HEK293T (cell line): Measurements from ENCODE around the gene EDC3.
"Not testable (repeated sequence)": the region's sequence is repeated elsewhere in the genome, so short reads cannot be mapped to it uniquely, and the experiment has no call there.

Experiments
- CTCF ChIA-PET: fragments of 350-600 bp; formaldehyde crosslinking; extraction: SDS; loops from one replicate; lab custom pipeline; 2021; ENCODE audit warnings: antibody characterized with exemption, inconsistent platforms; lab: Yijun Ruan, JAX
- POLR2A ChIA-PET: fragments of 350-600 bp; formaldehyde crosslinking; extraction: SDS; loops from one replicate; lab custom pipeline; 2020; ENCODE audit warnings: antibody characterized with exemption, inconsistent platforms; lab: Yijun Ruan, JAX
- DNase-seq: peaks from one replicate; pipeline ENCODE4 v3.0.0; 2012; ENCODE audit warnings: mixed read lengths; ENCODE audit errors: extremely low spot score
- ARNT ChIP-seq: fragments of 450-650 bp; IDR thresholded peaks from 2 replicates; pipeline ENCODE4 v1.6.1; 2017; ENCODE audit warnings: mild to moderate bottlenecking
- BHLHE40 ChIP-seq: fragments of 450-650 bp; IDR thresholded peaks from 2 replicates; pipeline ENCODE4 v1.6.1; 2016; ENCODE audit warnings: mild to moderate bottlenecking, moderate library complexity, borderline replicate concordance
- CTBP1 ChIP-seq: fragments of 450-650 bp; IDR thresholded peaks from 2 replicates; pipeline ENCODE4 v1.6.1; 2016; ENCODE audit warnings: borderline replicate concordance
- ELF4 ChIP-seq: fragments of 450-650 bp; IDR thresholded peaks from 2 replicates; pipeline ENCODE4 v1.6.1; 2017; ENCODE audit warnings: antibody characterized with exemption
- FOXA1 ChIP-seq: fragments of 450-650 bp; IDR thresholded peaks from 2 replicates; pipeline ENCODE4 v1.6.1; 2016; ENCODE audit warnings: mild to moderate bottlenecking
- FOXK2 ChIP-seq: fragments of 450-650 bp; IDR thresholded peaks from 2 replicates; pipeline ENCODE4 v1.6.1; 2016; ENCODE audit warnings: mild to moderate bottlenecking
- FOXM1 ChIP-seq: fragments of 450-650 bp; IDR thresholded peaks from 2 replicates; pipeline ENCODE4 v1.6.1; 2017; ENCODE audit warnings: mild to moderate bottlenecking, borderline replicate concordance
- HDGF ChIP-seq: fragments of 450-650 bp; IDR thresholded peaks from 2 replicates; pipeline ENCODE4 v1.6.1; 2017; ENCODE audit warnings: antibody characterized with exemption, borderline replicate concordance
- L3MBTL2 ChIP-seq: fragments of 450-650 bp; conservative IDR thresholded peaks from 2 replicates; pipeline ENCODE4 v1.6.1; 2016; ENCODE audit warnings: mild to moderate bottlenecking
- LEF1 ChIP-seq: fragments of 450-650 bp; IDR thresholded peaks from 2 replicates; pipeline ENCODE4 v1.6.1; 2017; ENCODE audit warnings: mild to moderate bottlenecking, borderline replicate concordance
- NFRKB ChIP-seq: fragments of 450-650 bp; IDR thresholded peaks from 2 replicates; pipeline ENCODE4 v1.6.1; 2016; ENCODE audit warnings: mild to moderate bottlenecking, moderate library complexity
- PKNOX1 ChIP-seq: fragments of 450-650 bp; IDR thresholded peaks from 2 replicates; pipeline ENCODE4 v1.6.1; 2016
- SP1 ChIP-seq: fragments of 450-650 bp; IDR thresholded peaks from 2 replicates; pipeline ENCODE4 v1.6.1; 2017
- SUZ12 ChIP-seq: fragments of 450-650 bp; IDR thresholded peaks from 2 replicates; pipeline ENCODE4 v1.6.1; 2016; ENCODE audit warnings: mild to moderate bottlenecking
- TARDBP ChIP-seq: fragments of 450-650 bp; IDR thresholded peaks from 2 replicates; pipeline ENCODE4 v1.6.1; 2016
- ZNF384 ChIP-seq: fragments of 450-650 bp; IDR thresholded peaks from 2 replicates; pipeline ENCODE4 v1.6.1; 2016

The EDC3 gene, protein sequence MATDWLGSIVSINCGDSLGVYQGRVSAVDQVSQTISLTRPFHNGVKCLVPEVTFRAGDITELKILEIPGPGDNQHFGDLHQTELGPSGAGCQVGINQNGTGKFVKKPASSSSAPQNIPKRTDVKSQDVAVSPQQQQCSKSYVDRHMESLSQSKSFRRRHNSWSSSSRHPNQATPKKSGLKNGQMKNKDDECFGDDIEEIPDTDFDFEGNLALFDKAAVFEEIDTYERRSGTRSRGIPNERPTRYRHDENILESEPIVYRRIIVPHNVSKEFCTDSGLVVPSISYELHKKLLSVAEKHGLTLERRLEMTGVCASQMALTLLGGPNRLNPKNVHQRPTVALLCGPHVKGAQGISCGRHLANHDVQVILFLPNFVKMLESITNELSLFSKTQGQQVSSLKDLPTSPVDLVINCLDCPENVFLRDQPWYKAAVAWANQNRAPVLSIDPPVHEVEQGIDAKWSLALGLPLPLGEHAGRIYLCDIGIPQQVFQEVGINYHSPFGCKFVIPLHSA

DNA sequence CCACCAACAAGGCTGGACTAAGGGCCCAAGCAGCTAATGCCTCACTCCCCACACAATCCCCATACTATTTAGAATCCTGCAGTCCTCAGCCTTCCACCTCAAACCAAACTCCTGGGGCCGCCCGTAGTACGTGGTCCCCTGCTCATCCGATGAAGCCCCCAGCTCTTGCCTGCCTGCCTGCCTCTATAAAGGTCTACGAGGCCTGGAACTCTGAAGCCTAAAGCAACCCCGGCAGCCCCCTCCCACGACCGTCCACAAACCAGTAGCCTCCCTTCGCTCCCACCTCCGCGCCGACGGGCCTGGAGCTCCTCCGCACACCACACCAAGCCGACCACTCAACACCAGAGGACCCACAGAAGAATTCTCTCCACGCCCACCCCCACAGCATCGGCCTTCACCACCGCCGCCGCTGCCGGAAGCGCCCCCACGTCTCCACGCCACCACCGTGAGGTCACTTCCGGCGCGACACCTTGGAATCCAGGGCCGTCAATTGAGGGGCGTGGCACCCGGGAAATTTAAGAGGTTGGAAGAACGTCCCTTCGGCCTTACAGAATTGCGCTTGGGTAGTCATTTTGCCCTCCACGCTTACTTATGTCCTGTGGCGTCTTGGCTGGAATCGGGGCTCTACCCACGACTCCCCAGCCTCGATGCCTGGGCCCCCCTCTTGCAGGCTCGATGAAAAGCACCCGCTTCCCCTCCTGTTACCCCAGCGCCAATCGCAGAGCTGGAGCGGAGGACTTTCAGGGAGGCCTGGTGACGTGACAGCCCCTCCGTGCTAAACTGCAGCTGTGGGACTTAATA lies at the start of gene EDC3:
TSS of gene EDC3 (minus strand) at position 428 of the 801 bp plus-strand sequence. CDS start 20,900 bp downstream, outside the sequence.
- TF ChIP-seq ELF4 (no peak; the same call in 1 of the 2 replicates), ZNF384 (no peak), HDGF (no peak), PKNOX1 (peak; percentile 89), L3MBTL2 (peak; percentile 63)
- POLR2A ChIA-PET: interaction anchor here (0.6 to 2.2 kb wide), 20 partner anchors 9 to 235 kb away, joined by 3 to 21 read pairs (median 3); partner anchors contain the start of genes CLK3, CYP1A1 and UBL7
- peak; percentile 95 for DNase-seq
- CTCF ChIA-PET: interaction anchor here (1.0 kb wide), 1 partner anchor 73 kb away, joined by 3 read pairs; no protein-coding TSS in a partner anchor

- TF ChIP-seq HDGF (no peak), TARDBP (no peak), NFRKB (no peak), FOXM1 (no peak), LEF1 (no peak), ELF4 (no peak), FOXA1 (no peak), CTBP1 (no peak), ARNT (no peak), ZNF384 (no peak), L3MBTL2 (no peak), BHLHE40 (no peak), PKNOX1 (no peak), SUZ12 (no peak), FOXK2 (no peak)
- no peak for DNase-seq
- ChIA-PET CTCF (interaction anchor here (0.6 kb wide), 1 partner anchor 1555 kb away, joined by 3 read pairs; no protein-coding TSS in a partner anchor), POLR2A (no interaction called here)
Observed at GRCh38 chr15:74742422-74742821, 46.6 kb upstream of the EDC3 start.

DNA sequence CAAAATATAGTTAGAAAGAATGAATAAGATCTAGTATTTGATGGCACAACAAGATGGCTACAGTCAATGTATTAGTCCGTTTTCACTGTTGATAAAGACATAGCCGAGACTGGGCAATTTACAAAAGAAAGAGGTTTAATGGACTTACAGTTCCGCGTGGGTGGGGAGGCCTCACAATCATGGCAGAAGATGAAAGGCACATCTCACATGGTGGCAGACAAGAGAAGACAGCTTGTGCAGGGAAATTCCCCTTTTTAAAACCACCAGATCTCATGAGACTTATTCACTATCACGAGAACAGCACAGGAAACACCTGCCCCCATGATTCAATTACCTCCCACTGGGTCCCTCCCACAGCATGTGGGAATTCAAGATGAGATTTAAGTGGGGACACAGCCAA lies 42.4 kb upstream of the EDC3 start:
- POLR2A ChIA-PET, CTCF ChIA-PET, DNase-seq: not testable (repeated sequence)

GRCh38 chr15:74735305-74735704 lies 39.5 kb upstream of the EDC3 start:
- CTCF ChIA-PET: interaction anchor here (0.6 kb wide), 2 partner anchors 8 to 246 kb away, joined by 3 read pairs; no protein-coding TSS in a partner anchor

DNA sequence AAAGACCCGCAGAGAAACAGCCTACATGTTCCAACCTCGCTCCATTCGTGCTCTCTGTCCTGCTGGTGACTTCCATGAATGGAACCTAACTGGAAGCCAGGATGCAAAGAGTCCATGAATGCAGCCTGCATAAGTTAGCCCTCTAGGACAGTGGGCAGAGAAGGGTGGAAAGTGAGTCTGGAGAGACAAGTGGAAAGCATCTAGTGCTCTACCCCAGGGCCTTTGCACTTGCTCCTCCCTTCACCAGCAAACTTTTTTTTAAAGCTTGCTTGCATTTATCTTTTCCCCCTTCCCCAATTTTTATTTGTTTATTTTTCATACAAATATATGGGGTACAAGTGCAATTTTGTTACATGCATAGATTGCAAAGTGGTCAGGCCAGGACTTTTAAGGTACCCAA lies 37.4 kb upstream of the EDC3 start:
- CTCF ChIA-PET: no interaction called here
- no peak for DNase-seq
- no peak for TF ChIP-seq ELF4
- TF ChIP-seq HDGF: no peak
- no peak for TF ChIP-seq FOXA1
- no peak for TF ChIP-seq FOXM1
- no peak for TF ChIP-seq LEF1
- TF ChIP-seq NFRKB: no peak
- TF ChIP-seq BHLHE40: no peak
- no peak for TF ChIP-seq FOXK2
- POLR2A ChIA-PET: no interaction called here

More at GRCh38 chr15:74735305-74735704, 39.5 kb upstream of the EDC3 start:
- POLR2A ChIA-PET: interaction anchor here (0.7 to 1.9 kb wide), 3 partner anchors 10 to 25 kb away, joined by 3 to 9 read pairs (median 5); partner anchors contain the start of gene CYP1A1
- TF ChIP-seq NFRKB (no peak), ZNF384 (no peak), FOXA1 (no peak)
- DNase-seq: no peak

DNA sequence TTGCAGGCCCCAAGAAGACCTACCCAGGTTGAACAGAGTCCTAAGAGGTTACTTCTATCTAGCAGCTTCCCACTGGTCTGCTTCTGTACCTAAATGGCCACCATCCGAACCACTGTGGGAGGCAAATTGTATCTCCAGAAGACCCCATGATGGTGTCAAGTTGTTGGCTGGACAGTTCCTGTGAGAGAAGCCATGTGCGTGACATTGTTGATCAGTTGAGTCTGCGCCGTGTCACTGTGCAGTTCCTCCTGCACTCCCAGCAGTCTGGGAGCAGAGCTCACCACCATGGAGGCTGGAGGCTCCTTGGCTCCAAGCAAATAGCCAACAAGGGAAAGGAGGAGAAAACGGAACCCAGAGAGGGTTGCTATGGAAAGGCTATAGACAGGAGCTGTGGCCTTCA lies 37.0 kb upstream of the EDC3 start:
- DNase-seq: no peak
- POLR2A ChIA-PET: interaction anchor here (1.0 kb wide), 1 partner anchor 28 kb away, joined by 5 read pairs; no protein-coding TSS in a partner anchor
- CTCF ChIA-PET: no interaction called here
- TF ChIP-seq SP1: no peak
